GM18951 (cell line): ENCODE data around the gene TPCN1.
A peak's percentile ranks its signal among the peaks of the same experiment; 100 is the strongest.

Source experiments
- POLR2A ChIP-seq: IDR thresholded peaks from 4 replicates; pipeline ENCODE4 v1.6.1; 2011; ENCODE audit warnings: mild to moderate bottlenecking; ENCODE audit not compliant: insufficient read length, insufficient read depth; ENCODE audit errors: extremely low read depth
- in situ Hi-C: fragments of 300-500 bp; cut with MboI; formaldehyde crosslinking; loops from one replicate; pipeline ENCODE4 v1.12.0; 2022; ENCODE audit warnings: low sequenced_read_pairs, mixed read lengths, inconsistent platforms; ENCODE audit not compliant: unreplicated experiment

Gene TPCN1

DNA sequence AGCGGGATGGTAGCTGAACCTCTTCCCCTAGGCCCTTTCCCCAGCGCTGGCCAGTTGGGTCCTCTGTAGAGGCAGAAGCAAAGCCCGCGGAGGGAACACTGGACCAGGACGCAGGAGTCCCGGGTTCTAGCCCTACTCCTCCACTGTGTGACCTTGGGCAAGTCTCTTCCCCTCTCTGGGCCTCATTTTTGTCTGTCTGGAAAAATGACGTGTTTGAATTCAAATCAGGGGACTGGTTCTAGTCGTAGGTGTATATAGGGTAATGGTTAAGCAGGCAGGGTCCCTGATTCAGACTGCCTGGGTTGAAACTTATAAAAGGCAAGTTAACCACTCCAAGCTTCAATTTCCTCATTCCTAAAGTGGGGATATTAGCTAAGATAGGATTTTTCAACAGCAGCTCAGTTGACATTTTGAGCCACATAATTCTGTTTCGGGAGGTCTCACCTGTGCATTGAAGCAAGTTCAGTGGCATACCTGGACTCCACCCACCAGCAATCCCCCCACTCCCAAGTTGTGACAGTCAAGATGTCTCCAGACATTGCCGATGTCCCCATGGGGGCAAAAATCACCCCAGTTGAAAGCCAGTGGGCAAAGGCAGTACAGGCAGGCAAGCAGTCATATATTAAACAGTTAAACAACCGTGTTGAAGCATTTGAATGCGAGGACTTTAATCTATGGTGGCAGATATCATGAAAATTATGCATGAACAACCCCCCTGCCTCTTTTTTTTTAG is 899 bp downstream of the TPCN1 start:
- no peak for TF ChIP-seq POLR2A
- in situ Hi-C loops: no loop called here

DNA sequence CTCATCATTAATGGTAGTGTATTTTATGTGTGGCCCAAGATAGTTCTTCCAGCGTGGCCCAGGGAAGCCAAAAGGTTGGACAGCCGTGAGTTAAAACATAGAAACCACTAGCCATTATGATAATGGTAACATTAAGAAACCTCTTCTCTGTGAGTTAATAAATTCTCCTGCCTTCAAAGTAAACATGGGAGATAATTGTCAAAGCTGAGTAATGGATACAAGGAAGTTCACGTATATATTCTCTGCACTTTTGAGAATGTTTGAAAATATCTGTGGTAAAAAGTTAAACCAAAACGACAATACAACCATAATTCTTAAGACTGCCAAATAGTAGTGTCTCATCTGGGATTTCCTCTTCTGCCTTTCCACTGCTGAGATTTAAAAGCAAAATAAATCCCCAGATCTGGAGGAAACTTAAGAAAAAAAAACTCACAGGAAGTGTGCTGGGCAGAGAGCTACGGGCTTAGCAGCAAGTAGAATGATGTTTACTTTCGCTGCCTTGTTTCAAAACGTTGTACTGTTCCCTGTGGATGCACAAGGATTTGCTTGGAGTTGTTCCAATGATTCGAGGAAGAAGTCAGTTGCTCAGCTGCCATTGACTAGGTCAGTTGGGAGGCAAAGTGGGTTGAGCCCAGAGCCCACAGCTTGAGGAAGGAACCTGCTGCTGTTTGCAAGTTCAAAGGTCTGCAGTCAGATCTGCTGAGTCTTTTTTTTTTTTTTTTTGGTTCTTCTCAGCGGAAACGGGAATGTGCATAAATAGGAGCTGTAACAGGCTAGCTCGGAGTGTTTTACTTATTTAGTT is 1.7 kb downstream of the TPCN1 start:
- TF ChIP-seq POLR2A: peak; percentile 27
- in situ Hi-C loops: no loop called here

DNA sequence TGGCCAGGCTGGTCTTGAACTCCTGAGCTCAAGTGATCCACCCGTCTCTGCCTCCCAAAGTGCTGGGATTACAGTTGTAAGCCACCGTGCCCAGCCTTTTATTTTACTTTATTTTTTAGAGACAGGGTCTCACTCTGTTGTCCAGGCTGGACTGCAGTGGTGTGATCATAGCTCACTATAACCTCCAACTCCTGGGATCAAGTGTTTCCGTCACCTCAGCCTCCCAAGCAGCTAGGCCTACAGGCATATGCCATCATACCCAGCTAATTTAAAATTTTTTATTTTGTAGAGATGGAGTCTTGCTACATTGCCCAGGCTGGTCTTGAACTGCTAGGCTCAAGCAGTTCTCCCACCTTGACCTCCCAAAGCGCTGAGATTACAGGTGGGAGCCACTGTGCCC is 3.7 kb downstream of the TPCN1 start:
- in situ Hi-C loops: no loop called here
- no peak for TF ChIP-seq POLR2A

DNA sequence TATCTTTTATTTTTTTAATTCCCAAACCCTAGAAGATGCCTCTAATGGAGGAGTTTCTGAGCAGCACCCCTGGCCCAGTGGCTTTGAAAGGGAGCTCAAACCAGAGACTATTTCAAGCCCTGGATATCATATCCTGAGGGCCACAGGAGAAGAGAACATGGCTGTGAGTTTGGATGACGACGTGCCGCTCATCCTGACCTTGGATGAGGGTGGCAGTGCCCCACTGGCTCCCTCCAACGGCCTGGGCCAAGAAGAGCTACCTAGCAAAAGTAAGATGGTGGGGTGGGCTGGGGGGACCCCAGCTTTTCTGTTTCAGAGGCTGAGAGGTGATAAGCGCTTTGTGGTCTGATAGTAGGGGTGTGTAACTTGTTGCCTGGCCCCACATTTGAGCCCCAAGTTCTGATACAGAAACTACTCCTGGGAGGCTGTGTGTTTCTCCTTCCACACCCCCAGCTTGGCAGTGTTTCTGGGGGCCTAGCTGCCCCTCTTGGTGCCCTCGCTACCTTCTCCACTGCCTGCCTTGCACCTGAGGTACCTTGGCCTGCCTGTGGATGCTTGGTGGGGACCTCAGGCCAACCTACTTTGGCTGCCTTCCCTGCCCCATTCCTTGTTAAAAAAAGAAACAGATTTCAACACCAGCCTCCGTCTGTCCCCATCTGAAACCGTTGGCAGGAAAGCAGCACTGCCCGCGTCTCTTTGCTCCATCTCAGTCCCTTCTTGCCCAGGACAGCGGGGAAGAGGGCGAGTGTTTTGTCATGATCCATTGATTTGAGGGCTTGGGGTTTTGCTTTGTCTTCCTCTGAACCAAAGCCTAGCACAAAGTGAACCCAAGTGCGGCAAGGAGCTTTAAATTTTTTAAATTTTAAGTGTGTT is 5.7 kb downstream of the TPCN1 start:
- in situ Hi-C loops: no loop called here

DNA sequence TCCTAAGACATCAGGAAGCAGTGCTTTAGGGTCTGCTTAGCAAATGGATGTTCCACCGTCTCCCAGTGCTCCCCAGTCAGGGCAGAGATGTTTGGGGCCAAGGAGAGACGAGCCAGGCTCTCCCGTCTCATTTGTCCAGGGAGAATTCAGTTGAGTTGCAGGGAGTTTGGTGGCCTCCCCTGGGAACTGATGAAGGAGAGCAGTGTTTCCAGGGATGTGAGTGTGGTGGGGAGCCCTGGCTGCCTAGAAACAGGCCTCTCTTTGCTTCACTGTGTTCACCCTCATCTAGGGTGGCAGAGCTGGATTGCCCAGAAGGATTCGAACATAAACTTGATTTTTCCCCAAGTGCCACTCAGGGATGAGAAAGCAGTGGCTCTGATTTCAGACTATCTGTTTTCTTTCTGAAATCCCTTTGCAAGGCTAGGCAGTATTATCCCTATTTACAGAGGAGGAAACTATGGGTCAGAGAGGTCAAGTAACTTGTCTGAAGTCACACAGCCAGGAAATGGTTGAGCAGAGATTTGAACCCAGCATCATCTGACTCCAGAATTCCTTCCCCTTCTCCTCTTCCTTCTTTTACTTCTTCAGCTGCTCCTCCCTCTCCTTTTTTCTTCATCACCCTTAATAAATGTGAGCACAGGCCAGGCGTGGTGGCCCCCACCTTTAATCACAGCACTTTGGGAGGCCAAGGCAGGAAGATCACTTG is 6.6 kb downstream of the TPCN1 start:
- no peak for TF ChIP-seq POLR2A
- in situ Hi-C loops: no loop called here

More for the DNA sequence above, 5.7 kb downstream of the TPCN1 start:
- no peak for TF ChIP-seq POLR2A

DNA sequence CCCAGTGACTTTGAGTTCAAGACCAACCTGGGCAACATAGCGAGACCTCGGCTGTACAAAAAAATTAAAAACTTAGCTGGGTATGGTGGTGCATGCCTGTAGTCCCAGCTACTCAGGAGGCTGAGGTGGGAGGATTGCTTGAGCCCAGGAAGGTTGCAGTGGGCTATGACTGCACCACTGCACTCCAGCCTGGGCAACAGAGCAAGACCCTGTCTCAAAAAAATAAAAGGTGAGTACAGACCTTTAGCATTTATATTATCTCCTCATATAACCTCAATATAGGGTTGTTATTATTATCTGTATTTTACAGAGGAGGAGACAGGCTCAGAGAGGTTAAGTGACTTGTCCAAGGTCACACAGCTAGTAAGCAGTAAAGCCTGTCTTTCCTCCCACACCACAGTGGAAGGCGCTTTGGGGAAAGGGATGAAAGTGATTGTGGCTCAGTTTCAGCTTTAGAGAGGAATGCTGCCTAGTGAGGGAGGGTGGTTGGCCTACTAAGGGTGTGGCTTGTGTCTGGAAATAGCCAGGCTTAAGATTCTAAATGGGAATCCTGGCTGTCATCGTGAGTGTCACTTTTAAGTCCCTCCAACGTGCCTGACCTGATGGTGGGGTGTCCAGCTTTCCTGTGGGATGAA is 7.2 kb downstream of the TPCN1 start:
- in situ Hi-C loops: no loop called here

DNA sequence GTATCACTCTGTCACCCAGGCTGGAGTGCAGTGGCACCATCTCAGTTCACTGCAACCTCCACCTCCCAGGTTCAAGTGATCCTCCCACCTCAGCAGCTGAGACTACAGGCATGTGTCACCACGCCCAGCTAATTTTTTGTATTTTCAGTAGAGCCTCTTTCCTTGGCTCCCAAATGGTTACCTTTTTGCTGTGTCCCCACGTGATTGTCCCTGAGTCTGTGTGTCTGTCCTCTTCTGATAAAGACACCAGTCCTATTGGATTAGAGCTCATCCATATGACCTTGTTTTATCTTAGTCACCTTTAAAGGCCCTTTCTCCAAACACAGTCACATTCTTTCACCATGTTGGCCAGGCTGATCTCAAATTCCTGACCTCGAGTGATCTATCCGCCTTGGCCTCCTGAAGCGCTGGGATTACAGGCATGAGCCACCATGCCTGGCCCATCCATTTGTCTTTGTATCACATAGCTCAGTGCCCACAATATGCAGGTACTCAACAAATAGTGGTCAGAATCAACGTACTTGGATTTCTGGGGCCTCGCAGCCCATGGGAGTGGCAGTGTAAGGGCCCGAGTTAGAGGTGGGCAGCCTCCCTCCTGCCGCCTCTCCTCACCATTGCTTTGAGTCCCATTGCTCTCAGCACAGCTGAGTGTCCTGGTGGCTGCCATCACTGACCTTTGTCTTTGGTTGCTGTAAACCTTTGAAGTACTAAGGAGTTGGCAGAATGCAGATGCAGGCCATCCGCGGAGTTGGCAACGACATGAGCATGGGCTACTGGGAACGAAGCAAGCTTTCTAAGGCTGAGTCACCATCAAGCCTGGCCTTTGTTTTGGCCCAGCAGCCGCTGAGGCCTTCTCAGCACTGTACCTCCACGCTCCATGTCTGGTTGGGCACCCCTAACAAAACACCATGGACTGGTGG is 9.3 kb downstream of the TPCN1 start:
- in situ Hi-C loops: no loop called here
- no peak for TF ChIP-seq POLR2A

More for the DNA sequence above, 7.2 kb downstream of the TPCN1 start:
- no peak for TF ChIP-seq POLR2A

DNA sequence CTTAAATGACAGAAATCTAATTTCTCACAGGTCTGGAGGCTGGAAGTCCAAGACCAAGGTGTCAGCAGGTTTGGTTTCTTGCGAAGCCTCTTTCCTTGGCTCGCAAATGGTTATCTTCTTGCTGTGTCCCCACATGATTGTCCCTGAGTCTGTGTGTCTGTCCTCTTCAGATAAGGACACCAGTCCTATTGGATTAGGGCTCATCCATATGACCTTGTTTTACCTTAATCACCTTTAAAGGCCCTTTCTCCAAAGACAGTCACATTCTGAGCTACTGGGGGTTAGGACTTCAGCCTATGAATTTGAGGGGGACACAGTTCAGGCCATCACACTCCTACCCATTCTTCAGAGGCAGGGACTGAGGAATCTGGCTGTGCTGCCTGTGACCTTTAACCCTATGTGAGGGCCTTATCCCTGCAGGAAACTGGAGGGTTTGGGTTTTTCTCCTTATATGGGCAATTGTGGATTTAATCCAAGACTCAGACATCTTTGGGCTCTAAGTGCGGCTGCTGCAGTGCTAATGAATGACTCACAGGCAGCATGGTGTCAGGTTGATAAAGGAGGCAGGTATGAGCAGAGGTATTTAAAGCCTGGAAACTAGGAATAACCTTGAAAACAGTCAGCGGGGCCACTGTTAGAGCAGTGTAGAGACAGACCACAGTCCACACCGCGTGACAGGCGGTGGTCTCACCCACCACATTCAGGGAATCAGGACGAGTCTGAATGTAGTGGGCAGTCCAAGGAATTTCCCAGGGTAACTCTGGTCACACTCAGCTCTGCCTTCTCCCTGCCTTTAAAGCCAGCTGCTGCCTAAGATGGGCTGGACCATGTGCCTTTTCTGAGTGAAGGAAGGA is 10.2 kb downstream of the TPCN1 start:
- in situ Hi-C loops: no loop called here

DNA sequence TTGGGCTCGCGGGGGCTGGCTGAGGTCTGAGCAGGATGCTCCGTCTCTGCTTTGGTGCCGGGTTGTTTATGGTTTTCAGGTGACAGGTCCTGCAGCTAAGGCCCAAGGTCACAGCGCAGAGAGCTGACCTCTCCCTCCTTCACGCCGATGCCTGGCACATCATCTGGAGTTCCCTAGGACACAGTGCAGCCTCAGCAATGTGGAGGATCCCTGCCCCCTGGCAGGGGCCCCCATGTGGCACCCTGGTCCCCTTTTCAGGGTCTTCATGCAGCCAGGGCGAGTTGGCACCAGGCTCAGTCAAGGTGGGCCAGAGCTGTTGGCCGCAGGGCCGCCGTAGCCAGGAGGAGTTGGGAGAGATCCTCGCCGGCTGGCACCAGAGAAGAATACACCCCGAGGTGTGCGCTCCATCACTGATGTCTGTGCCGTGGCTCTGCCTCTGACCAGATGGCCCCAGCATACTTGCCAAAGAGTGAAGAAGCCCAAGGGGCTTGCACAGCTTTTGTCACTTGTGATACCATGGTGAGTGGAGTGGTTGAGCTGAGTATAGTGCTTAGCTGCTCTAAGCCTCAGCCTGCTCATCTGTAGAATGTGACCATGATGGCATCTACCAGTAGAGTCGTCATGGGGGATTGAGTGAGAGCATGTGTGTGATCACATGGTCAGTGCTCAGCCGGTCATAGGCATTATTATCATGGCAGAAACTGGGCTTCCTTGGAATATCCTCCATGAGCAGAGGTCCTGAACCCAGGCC is 11.0 kb downstream of the TPCN1 start:
- in situ Hi-C loops: no loop called here

More for the DNA sequence above, 10.2 kb downstream of the TPCN1 start:
- no peak for TF ChIP-seq POLR2A

More for the DNA sequence above, 11.0 kb downstream of the TPCN1 start:
- TF ChIP-seq POLR2A: peak; percentile 15
